Measurements from ENCODE around the gene UBAC2. TPM values are rescaled to one million over a fixed set of nuclear protein-coding genes. Genes with fewer than 3 reads are reported as not detected.

UBAC2 gene
- total RNA-seq, 2 experiments from 2014 or later: 26.8 to 28.5 TPM

GRCh38 chr13:99322297-99323103 is 121.8 kb downstream of the UBAC2 start:
- H2AFZ ChIP-seq (ENCODE audit: low read length): no peak overlapping the region
- intact Hi-C loops (cut with micrococcal nuclease; ENCODE audit: unreplicated experiment): no loop called here
- peaks cover 22% of the 10 kb centered on the region for H3K4me1 ChIP-seq (ENCODE audit: insufficient read depth, low read length, poor library complexity, severe bottlenecking)
- no peak for DNase-seq (ENCODE audit: low spot score)
- no TSS peak for BruUV-seq (replicated peaks)
- CTCF ChIA-PET (ENCODE audit: unreplicated experiment): no interaction called here
- H3K9me2 ChIP-seq (ENCODE audit: insufficient read depth, low read length): no peaks in the 10 kb centered on the region
- H4K20me1 ChIP-seq (ENCODE audit: insufficient read depth, low read length): peaks cover 3% of the 10 kb centered on the region; the same call in 1 of the 2 replicates
- peak overlapping the region; percentile 26; the same call in 1 of the 2 replicates for H3K4me2 ChIP-seq (ENCODE audit: low read length)
- no peaks in the 10 kb centered on the region for H3K79me2 ChIP-seq (ENCODE audit: insufficient read depth, low read depth, low read length)
- no peak for TF ChIP-seq EZH2phosphoT487 (IDR thresholded peaks at IDR 0.05; ENCODE audit: borderline replicate concordance, low read depth, low read length)
- H3K36me3 ChIP-seq (ENCODE audit: insufficient read depth, low read length): peaks cover 22% of the 10 kb centered on the region
- no peak overlapping the region for H3K27ac ChIP-seq (ENCODE audit: low read depth, low read length, poor library complexity, severe bottlenecking)
- POLR2A ChIA-PET: no interaction called here
- no peak overlapping the region for H3K4me3 ChIP-seq (ENCODE audit: low read depth, low read length, poor library complexity, severe bottlenecking)
- no peaks in the 10 kb centered on the region for H3K9me3 ChIP-seq (ENCODE audit: low read length)

DNA sequence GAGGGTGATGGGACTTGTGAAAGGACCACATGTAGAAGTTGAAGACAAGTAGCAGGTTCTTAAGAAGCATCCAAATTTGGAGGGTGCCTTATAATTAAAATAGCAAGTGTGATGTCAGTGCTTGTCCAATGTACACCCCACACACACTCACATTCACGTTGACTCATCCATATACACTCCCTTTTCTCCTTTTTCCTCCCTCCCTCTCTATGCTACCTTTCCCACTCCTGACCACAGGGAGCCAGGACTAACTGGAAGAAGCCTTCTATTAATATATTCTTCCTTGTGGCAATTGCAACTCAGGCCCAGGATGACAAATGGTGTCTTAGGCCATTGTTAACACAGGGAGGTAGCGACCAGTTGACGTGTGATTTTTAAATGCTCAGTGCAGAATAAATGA is 122.8 kb downstream of the UBAC2 start:
- Histone ChIP-seq H3K4me3 (ENCODE audit: low read depth, low read length, poor library complexity, severe bottlenecking) (no peak overlapping the region), H3K4me2 (ENCODE audit: low read length) (peak overlapping the region; percentile 20; the same call in 1 of the 2 replicates), H3K79me2 (ENCODE audit: insufficient read depth, low read depth, low read length) (no peaks in the 10 kb centered on the region), H3K36me3 (ENCODE audit: insufficient read depth, low read length) (peaks cover 30% of the 10 kb centered on the region), H3K27ac (ENCODE audit: low read depth, low read length, poor library complexity, severe bottlenecking) (no peak overlapping the region), H3K9me2 (ENCODE audit: insufficient read depth, low read length) (no peaks in the 10 kb centered on the region), H3K9me3 (ENCODE audit: low read length) (no peaks in the 10 kb centered on the region), H2AFZ (ENCODE audit: low read length) (no peak overlapping the region), H3K4me1 (ENCODE audit: insufficient read depth, low read length, poor library complexity, severe bottlenecking) (peaks cover 22% of the 10 kb centered on the region), H4K20me1 (ENCODE audit: insufficient read depth, low read length) (peaks cover 3% of the 10 kb centered on the region; the same call in 1 of the 2 replicates)
- ChIA-PET CTCF (ENCODE audit: unreplicated experiment) (no interaction called here), POLR2A (interaction anchor here (0.6 to 1.1 kb wide), 2 partner anchors 25 to 48 kb away, joined by 3 read pairs; no protein-coding TSS in a partner anchor)
- intact Hi-C loops (cut with micrococcal nuclease; ENCODE audit: unreplicated experiment): no loop called here
- no TSS peak for BruUV-seq (replicated peaks)
- no peak for TF ChIP-seq EZH2phosphoT487 (IDR thresholded peaks at IDR 0.05; ENCODE audit: borderline replicate concordance, low read depth, low read length)
- TF ChIP-seq, protein P1, sequence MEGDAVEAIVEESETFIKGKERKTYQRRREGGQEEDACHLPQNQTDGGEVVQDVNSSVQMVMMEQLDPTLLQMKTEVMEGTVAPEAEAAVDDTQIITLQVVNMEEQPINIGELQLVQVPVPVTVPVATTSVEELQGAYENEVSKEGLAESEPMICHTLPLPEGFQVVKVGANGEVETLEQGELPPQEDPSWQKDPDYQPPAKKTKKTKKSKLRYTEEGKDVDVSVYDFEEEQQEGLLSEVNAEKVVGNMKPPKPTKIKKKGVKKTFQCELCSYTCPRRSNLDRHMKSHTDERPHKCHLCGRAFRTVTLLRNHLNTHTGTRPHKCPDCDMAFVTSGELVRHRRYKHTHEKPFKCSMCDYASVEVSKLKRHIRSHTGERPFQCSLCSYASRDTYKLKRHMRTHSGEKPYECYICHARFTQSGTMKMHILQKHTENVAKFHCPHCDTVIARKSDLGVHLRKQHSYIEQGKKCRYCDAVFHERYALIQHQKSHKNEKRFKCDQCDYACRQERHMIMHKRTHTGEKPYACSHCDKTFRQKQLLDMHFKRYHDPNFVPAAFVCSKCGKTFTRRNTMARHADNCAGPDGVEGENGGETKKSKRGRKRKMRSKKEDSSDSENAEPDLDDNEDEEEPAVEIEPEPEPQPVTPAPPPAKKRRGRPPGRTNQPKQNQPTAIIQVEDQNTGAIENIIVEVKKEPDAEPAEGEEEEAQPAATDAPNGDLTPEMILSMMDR (conservative IDR thresholded peaks at IDR 0.05; ENCODE audit: low read length): no peak
- no peak for DNase-seq (ENCODE audit: low spot score)

DNA sequence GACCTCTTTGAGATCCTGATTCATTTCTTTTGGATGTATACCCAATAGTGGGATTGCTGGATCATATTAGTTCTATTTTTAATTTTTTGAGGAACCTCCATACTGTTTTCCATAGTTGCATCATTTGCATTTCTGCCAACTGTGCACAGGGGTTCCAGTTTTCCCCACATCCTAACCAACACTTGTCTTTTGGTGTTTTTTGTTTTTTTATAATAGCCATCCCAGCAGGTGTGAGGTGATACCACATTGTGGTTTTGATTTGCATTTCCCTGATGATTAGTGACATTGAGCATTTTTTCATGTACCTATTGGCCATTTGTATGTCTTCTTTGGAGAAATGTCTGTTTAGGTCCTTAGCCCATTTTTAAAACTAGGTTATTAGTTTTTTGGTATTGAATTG is 125.4 kb downstream of the UBAC2 start:
- Histone ChIP-seq H3K9me3 (ENCODE audit: low read length) (no peaks in the 10 kb centered on the region), H3K4me1 (ENCODE audit: insufficient read depth, low read length, poor library complexity, severe bottlenecking) (peaks cover 22% of the 10 kb centered on the region), H3K27ac (ENCODE audit: low read depth, low read length, poor library complexity, severe bottlenecking) (peak overlapping the region; percentile 8), H3K36me3 (ENCODE audit: insufficient read depth, low read length) (peaks cover 29% of the 10 kb centered on the region), H4K20me1 (ENCODE audit: insufficient read depth, low read length) (peaks cover 3% of the 10 kb centered on the region; the same call in 1 of the 2 replicates), H2AFZ (ENCODE audit: low read length) (no peak overlapping the region), H3K4me2 (ENCODE audit: low read length) (peak overlapping the region; percentile 68), H3K4me3 (ENCODE audit: low read depth, low read length, poor library complexity, severe bottlenecking) (peak overlapping the region; percentile 26), H3K9me2 (ENCODE audit: insufficient read depth, low read length) (no peaks in the 10 kb centered on the region), H3K79me2 (ENCODE audit: insufficient read depth, low read depth, low read length) (no peaks in the 10 kb centered on the region)
- no TSS peak for BruUV-seq (replicated peaks)
- POLR2A ChIA-PET: no interaction called here
- intact Hi-C loops (cut with micrococcal nuclease; ENCODE audit: unreplicated experiment): no loop called here
- peak; percentile 39 for DNase-seq (ENCODE audit: low spot score)
- TF ChIP-seq, protein P1 (conservative IDR thresholded peaks at IDR 0.05; ENCODE audit: low read length): no peak
- no peak for TF ChIP-seq EZH2phosphoT487 (IDR thresholded peaks at IDR 0.05; ENCODE audit: borderline replicate concordance, low read depth, low read length)
- CTCF ChIA-PET (ENCODE audit: unreplicated experiment): no interaction called here

All from OCI-LY7 (cell line).